Lung (tissue), 12 donors: Measurements from ENCODE around the gene TSPEAR. TPM values are rescaled to one million over a fixed set of nuclear protein-coding genes. Genes with fewer than 3 reads are reported as not detected.

Experiments used
- ATAC-seq: fragments of 200-7000 bp; cut with Tn5 transposase; one replicate; pipeline ENCODE4 v1.9.1; 2020; ENCODE audit warnings: moderate number of reproducible peaks; ENCODE audit not compliant: insufficient read depth, low FRiP score
- DNase-seq, 3 donors: peaks; one replicate each; pipeline ENCODE4 v3.0.0-alpha.2; 2013 to 2017
- H3K27ac ChIP-seq, 2 donors: one replicate each; pipeline ENCODE4 v1.5.1; 2013; ENCODE audit warnings: mild to moderate bottlenecking in 2 of 2, moderate library complexity in 2 of 2, control low read depth in 1 of 2, inconsistent platforms in 1 of 2, low read depth in 1 of 2, low read length in 1 of 2
- H3K27me3 ChIP-seq, 3 donors: one replicate each; pipeline ENCODE4 v1.5.1; 2013; ENCODE audit warnings: low read length in 2 of 3; ENCODE audit not compliant: control insufficient read depth in 3 of 3, insufficient read depth in 3 of 3
- H3K36me3 ChIP-seq, 4 donors: one replicate each; pipeline ENCODE4 v1.5.1; 2013; ENCODE audit warnings: low read length in 4 of 4, mild to moderate bottlenecking in 1 of 4, moderate library complexity in 1 of 4; ENCODE audit not compliant: control insufficient read depth in 4 of 4, insufficient read depth in 4 of 4
- H3K4me1 ChIP-seq, 5 donors: one replicate each; pipeline ENCODE4 v1.5.1; 2013; ENCODE audit warnings: low read length in 5 of 5, mild to moderate bottlenecking in 2 of 5, moderate library complexity in 1 of 5; ENCODE audit not compliant: control insufficient read depth in 5 of 5, insufficient read depth in 5 of 5
- H3K4me3 ChIP-seq: one replicate; pipeline ENCODE4 v1.5.1; 2013; ENCODE audit warnings: mild to moderate bottlenecking, control low read depth, moderate library complexity
- H3K9ac ChIP-seq, 2 donors: one replicate each; pipeline ENCODE4 v1.5.1; 2013; ENCODE audit warnings: low read length in 2 of 2, control low read depth in 1 of 2; ENCODE audit not compliant: insufficient read depth in 1 of 2
- H3K9me3 ChIP-seq, 4 donors: one replicate each; pipeline ENCODE4 v1.5.1; 2013; ENCODE audit warnings: low read length in 3 of 4, mild to moderate bottlenecking in 1 of 4, moderate library complexity in 1 of 4; ENCODE audit not compliant: control insufficient read depth in 4 of 4, insufficient read depth in 3 of 4
- WGBS, 2 donors: extraction: QIAGEN DNeasy Blood & Tissue Kit; methylation state at CpG; one replicate each; pipeline ENCODE4 v1.1.7; 2013; 5-methylcytosine and 5-hydroxymethylcytosine counted together
- polyA plus RNA-seq, 2 donors: library from polyadenylated mRNA; stranded (reverse); fragments of 200-250 nt; gene quantifications; one replicate each; pipeline ENCODE4 v1.2.1, GENCODE V29; 2013
- total RNA-seq, 2 donors: library from RNA; depleted of rRNA in 1 of 2; stranded (reverse); fragments of >200 nt in 1 of 2; gene quantifications; one replicate each; pipeline ENCODE4 v1.2.1, GENCODE V29; 2014 to 2021
- TF ChIP-seq, protein P1 (sequence below): IDR thresholded peaks from 2 replicates; pipeline ENCODE4 v1.5.1; 2012; ENCODE audit warnings: mild to moderate bottlenecking; ENCODE audit errors: control extremely low read depth, extremely low read depth
- donor health status: control.
- donor health status: control.
- donor health status: Bipolar disorder and iron deficiency.
- donor health status: healthy.
- donor health status: DM: yes; HTN: yes; CAD: no.

TSPEAR gene
- total and polyA plus RNA-seq, 4 donors: 0.02 to 2.1 (median 0.27) TPM

DNA sequence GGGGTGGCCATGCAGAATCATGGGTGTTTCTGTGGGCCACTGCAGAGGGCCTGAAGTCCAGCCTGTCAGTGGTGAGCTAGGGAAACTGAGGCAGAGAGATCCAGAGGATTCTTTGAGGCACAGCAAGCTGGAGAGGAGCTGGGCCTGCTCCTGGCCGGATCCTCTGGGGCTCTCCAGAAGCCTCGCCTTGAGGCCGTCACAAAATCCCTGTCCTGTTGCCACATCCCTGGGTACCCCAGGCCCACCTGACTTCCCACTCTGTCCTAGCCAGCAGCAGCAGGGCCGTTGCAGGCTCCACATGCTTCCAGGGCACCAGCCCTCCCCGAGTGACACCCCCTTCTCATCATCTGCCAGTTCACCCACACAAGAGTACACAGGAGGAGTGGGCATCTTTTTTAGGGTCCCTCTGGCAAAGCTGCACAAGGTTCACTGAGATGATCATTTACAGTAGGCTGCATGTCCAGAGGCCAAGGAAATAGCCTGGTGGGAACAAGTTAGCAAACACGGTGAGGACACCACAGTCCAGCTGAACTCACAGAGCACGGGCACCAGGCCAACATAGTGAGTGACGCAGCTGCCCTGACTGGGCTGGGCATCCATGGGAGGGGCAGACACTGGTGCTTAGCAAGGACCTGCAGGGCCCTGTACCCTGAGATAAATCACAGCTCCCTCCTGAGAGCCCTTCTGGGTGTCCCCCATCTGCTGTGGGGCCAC lies 25.1 kb upstream of the TSPEAR start:
- H3K4me1 ChIP-seq: no peaks in the 10 kb centered on the region
- H3K36me3 ChIP-seq: no peaks in the 10 kb centered on the region
- 85 to 96% methylated on average over 8 of the region's 8 CpGs for WGBS, 2 donors
- H3K9me3 ChIP-seq: peaks cover 3 to 29% (median 19%) of the 10 kb centered on the region in 4 donors
- H3K9ac ChIP-seq: no peak overlapping the region
- DNase-seq: no peak
- H3K27ac ChIP-seq: no peak overlapping the region
- H3K27me3 ChIP-seq: no peaks in the 10 kb centered on the region
- ATAC-seq: no peak
- TF ChIP-seq, protein P1, sequence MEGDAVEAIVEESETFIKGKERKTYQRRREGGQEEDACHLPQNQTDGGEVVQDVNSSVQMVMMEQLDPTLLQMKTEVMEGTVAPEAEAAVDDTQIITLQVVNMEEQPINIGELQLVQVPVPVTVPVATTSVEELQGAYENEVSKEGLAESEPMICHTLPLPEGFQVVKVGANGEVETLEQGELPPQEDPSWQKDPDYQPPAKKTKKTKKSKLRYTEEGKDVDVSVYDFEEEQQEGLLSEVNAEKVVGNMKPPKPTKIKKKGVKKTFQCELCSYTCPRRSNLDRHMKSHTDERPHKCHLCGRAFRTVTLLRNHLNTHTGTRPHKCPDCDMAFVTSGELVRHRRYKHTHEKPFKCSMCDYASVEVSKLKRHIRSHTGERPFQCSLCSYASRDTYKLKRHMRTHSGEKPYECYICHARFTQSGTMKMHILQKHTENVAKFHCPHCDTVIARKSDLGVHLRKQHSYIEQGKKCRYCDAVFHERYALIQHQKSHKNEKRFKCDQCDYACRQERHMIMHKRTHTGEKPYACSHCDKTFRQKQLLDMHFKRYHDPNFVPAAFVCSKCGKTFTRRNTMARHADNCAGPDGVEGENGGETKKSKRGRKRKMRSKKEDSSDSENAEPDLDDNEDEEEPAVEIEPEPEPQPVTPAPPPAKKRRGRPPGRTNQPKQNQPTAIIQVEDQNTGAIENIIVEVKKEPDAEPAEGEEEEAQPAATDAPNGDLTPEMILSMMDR: no peak
- H3K4me3 ChIP-seq: no peak overlapping the region

DNA sequence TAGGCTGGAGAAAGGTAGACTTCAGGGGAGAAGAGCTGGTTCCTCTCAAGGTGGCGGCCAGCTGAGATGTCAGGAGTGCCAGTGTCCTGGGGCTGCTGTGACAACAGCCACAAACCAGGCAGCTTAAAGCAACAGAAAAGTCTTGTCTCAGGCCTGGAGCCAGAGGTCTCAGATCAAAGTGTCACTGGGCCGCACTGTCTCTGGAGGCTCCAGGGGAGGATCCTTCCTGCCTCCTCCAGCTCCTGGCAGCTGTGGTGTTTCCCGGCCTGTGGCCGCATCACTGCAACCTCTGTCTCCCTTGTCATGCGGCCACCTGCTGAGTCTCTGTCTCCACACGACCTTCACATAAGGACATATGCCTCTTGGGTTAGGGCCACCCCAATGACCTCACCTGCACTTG lies 24.4 kb upstream of the TSPEAR start:
- WGBS, 2 donors: 82 to 88% methylated on average over 6 of the region's 6 CpGs
- Histone ChIP-seq H3K9ac (no peak overlapping the region), H3K27me3 (no peaks in the 10 kb centered on the region), H3K4me1 (no peaks in the 10 kb centered on the region), H3K9me3 (peaks cover 3 to 29% (median 19%) of the 10 kb centered on the region in 4 donors), H3K27ac (no peak overlapping the region), H3K4me3 (no peak overlapping the region), H3K36me3 (no peaks in the 10 kb centered on the region)
- TF ChIP-seq, protein P1: no peak
- DNase-seq (no peak), ATAC-seq (no peak)

DNA sequence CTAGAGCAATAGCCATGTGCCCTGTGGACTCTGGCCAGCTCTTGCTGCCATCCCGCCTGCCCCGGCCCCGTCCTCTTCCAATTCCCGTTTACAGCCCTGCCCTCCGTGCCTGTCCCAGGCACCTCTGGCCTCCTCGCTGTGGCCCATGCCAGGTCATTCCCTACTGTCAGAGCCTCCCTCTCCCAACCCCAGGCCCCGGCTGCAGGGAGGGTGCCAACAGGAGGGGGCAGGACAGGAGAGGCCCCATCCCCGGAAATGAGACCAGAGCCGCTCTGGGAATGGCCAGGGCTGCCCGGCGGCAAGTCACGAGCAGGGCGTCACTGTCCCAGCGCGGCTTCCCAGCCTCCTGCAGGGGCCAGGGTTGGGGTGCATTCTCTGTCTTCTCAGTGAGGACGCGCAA lies 23.5 kb upstream of the TSPEAR start:
- Histone ChIP-seq H3K27me3 (no peaks in the 10 kb centered on the region), H3K9ac (no peak overlapping the region), H3K4me1 (no peaks in the 10 kb centered on the region), H3K36me3 (no peaks in the 10 kb centered on the region), H3K27ac (no peak overlapping the region), H3K9me3 (peaks cover 3 to 27% (median 19%) of the 10 kb centered on the region in 4 donors), H3K4me3 (no peak overlapping the region)
- DNase-seq (no peak), ATAC-seq (no peak)
- TF ChIP-seq, protein P1: no peak
- WGBS, 2 donors: 93 to 96% methylated on average over 17 of the region's 17 CpGs
